MM.1S (cell line): Measurements from ENCODE around the gene AANAT.

Experiments
- CTCF ChIP-seq: fragments of 300-600 bp; sonication (generic); IDR thresholded peaks from 2 replicates; pipeline ENCODE4 v1.5.1; 2016; ENCODE audit warnings: antibody characterized with exemption, low read length, mixed read lengths
- EZH2 ChIP-seq: fragments of 300-600 bp; sonication (generic); optimal IDR thresholded peaks from 2 replicates; pipeline ENCODE3; 2017; ENCODE audit warnings: low read depth, mild to moderate bottlenecking, antibody characterized with exemption, low read length, mixed read lengths
- EZH2phosphoT487 ChIP-seq: fragments of 300-600 bp; sonication (generic); IDR thresholded peaks from 2 replicates; pipeline ENCODE4 v1.6.1; 2018; ENCODE audit warnings: antibody characterized with exemption, low read length

GRCh38 chr17:76478730-76479514 is 11.5 kb downstream of the AANAT start:
- no peak for TF ChIP-seq CTCF
- no peak for TF ChIP-seq EZH2
- no peak for TF ChIP-seq EZH2phosphoT487
